Naive thymus-derived CD4-positive, alpha-beta T cell (primary cell): Measurements from ENCODE around the gene ELMO1. TPM values are rescaled to one million over a fixed set of nuclear protein-coding genes. Genes with fewer than 3 reads are reported as not detected.

Source experiments
- ATAC-seq: fragments of 150-1000 bp; cut with Tn5 transposase; 2 replicates; pipeline ENCODE4 v1.10.0; 2021; ENCODE audit warnings: mild to moderate bottlenecking, moderate library complexity
- CTCF ChIA-PET: fragments of 350-600 bp; sonication (Branson Sonifier 250); formaldehyde crosslinking; loops from one replicate; lab custom pipeline; 2021; ENCODE audit warnings: antibody characterized with exemption; lab: Charles Lee
- POLR2A ChIA-PET: fragments of 350-600 bp; sonication (Branson Sonifier 250); formaldehyde crosslinking; loops from one replicate; lab custom pipeline; 2021; ENCODE audit warnings: antibody characterized with exemption, inconsistent platforms; lab: Charles Lee
- DNase-seq, 9 donors: peaks; one replicate each; pipeline versions ENCODE4 v3.0.0 to v3.0.0-alpha.2; 2020 to 2022; ENCODE audit warnings: mixed read lengths in 1 of 9
- H3K27ac ChIP-seq: one replicate; pipeline ENCODE4 v1.7.0; 2013; ENCODE audit warnings: mild to moderate bottlenecking, low read depth, low read length, moderate library complexity
- H3K27me3 ChIP-seq, 2 donors: one replicate each; pipeline ENCODE4 v1.7.0; 2013; ENCODE audit warnings: low read length in 2 of 2, mild to moderate bottlenecking in 2 of 2, moderate library complexity in 2 of 2; ENCODE audit not compliant: control insufficient read depth in 2 of 2, insufficient read depth in 2 of 2
- H3K36me3 ChIP-seq, 3 experiments: 1 replicate in 2 of 3; 2 replicates in 1 of 3; pipeline ENCODE4 v1.7.0; 2013; ENCODE audit warnings: low read length in 3 of 3, mild to moderate bottlenecking in 3 of 3, moderate library complexity in 1 of 3; ENCODE audit not compliant: insufficient read depth in 3 of 3, control insufficient read depth in 2 of 3
- H3K4me1 ChIP-seq, 2 donors: one replicate each; pipeline ENCODE4 v1.7.0; 2013; ENCODE audit warnings: low read length in 2 of 2, mild to moderate bottlenecking in 2 of 2, moderate library complexity in 1 of 2; ENCODE audit not compliant: control insufficient read depth in 2 of 2, insufficient read depth in 2 of 2
- H3K4me3 ChIP-seq: 2 replicates; pipeline ENCODE4 v1.7.0; 2013; ENCODE audit warnings: mild to moderate bottlenecking, low read length
- H3K9me3 ChIP-seq, 3 experiments: 1 replicate in 2 of 3; 2 replicates in 1 of 3; pipeline ENCODE4 v1.7.0; 2013; ENCODE audit warnings: low read length in 3 of 3; ENCODE audit not compliant: control insufficient read depth in 2 of 3
- H3K27ac Mint-ChIP-seq, 9 donors: one replicate each; pipeline ENCODE4 v1.8.0; 2020 to 2022; ENCODE audit warnings: mixed read lengths in 9 of 9, mild to moderate bottlenecking in 8 of 9, moderate library complexity in 5 of 9, inconsistent platforms in 2 of 9
- H3K27me3 Mint-ChIP-seq, 5 donors: one replicate each; pipeline ENCODE4 v1.8.0; 2021 to 2022; ENCODE audit warnings: mixed read lengths in 5 of 5, mild to moderate bottlenecking in 1 of 5
- H3K36me3 Mint-ChIP-seq, 5 donors: one replicate each; pipeline ENCODE4 v1.8.0; 2020 to 2022; ENCODE audit warnings: mixed read lengths in 5 of 5, mild to moderate bottlenecking in 3 of 5, inconsistent platforms in 1 of 5
- H3K4me1 Mint-ChIP-seq, 7 donors: one replicate each; pipeline ENCODE4 v1.8.0; 2020 to 2022; ENCODE audit warnings: mixed read lengths in 7 of 7, mild to moderate bottlenecking in 3 of 7, inconsistent platforms in 1 of 7
- H3K4me3 Mint-ChIP-seq, 10 donors: one replicate each; pipeline ENCODE4 v1.8.0; 2020 to 2022; ENCODE audit warnings: mild to moderate bottlenecking in 10 of 10, mixed read lengths in 10 of 10, moderate library complexity in 6 of 10, inconsistent platforms in 2 of 10
- H3K9me3 Mint-ChIP-seq, 11 donors: one replicate each; pipeline ENCODE4 v1.8.0; 2020 to 2022; ENCODE audit warnings: mixed read lengths in 11 of 11, mild to moderate bottlenecking in 4 of 11, inconsistent platforms in 1 of 11, moderate library complexity in 1 of 11
- intact Hi-C, 2 donors: fragments of 100-400 bp; cut with micrococcal nuclease; formaldehyde crosslinking; loops; one replicate each; pipeline ENCODE4 v1.15.1; 2023
- polyA plus RNA-seq, 2 donors: library from polyadenylated mRNA; unstranded; fragments of 300-500 nt; fragmentation: Illumina TruSeq; gene quantifications; one replicate each; pipeline ENCODE4 v1.2.3, GENCODE V29; 2021
- total RNA-seq, 6 experiments: library from RNA in 5 of 6; stranded (reverse) in 5 of 6; gene quantifications; 1 replicate in 5 of 6; 2 replicates in 1 of 6; pipeline ENCODE4 v1.2.3 and lab custom pipeline; 2021 to 2026

Gene ELMO1
- total and polyA plus RNA-seq, 7 experiments from 2014 or later, result 63.6 to 160 (median 124) TPM

DNA sequence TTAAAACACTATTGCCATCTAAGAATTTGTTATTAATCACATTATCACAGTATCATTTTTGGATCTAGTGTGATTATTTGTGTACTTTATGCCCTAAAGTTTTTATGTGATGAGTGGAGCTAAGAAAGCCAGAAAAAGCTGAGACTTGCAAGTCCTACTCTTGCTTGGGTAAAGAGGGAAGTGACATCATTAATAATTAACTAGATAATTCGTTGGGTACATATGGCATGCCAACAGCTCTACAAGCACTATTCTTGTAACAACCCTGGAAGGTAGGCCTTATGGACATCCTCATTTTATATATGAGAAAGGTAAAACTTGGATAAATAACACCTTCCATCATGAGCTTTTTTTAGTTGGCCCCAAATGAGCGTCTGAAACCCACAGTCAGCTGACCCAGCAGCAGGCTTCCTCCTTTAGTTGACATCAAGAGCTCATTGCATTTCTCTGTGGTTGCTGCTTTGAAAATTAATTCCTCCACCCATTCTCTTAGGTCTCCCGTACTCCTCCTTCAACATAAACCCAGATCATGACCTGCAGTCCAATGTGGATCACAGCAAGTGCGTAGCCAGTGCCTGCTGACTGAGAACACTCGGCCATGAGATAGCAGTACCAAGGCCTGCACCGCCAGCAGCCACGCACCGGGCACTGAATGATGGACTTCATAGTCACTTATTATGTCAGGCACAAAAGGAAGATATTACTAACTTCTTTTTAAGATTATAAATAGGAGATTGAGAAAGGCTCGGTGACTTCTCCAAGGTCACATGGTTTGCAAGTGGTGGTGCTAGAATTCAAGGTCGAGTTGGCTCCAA lies 432.4 kb downstream of the ELMO1 start:
- H3K27ac ChIP-seq, result no peak overlapping the region
- CTCF ChIA-PET, result interaction anchor here (0.9 kb wide), 1 partner anchor 9 kb away, joined by 3 read pairs; no protein-coding TSS in a partner anchor
- DNase-seq (no peak), ATAC-seq (no peak)
- no peak overlapping the region for H3K4me3 ChIP-seq
- no peaks in the 10 kb centered on the region for H3K9me3 ChIP-seq
- H3K4me1 ChIP-seq, result no peaks in the 10 kb centered on the region
- no peaks in the 10 kb centered on the region for H3K27me3 Mint-ChIP-seq
- no peaks in the 10 kb centered on the region for H3K27me3 ChIP-seq
- peaks cover 16 to 70% (median 67%) of the 10 kb centered on the region in 5 donors for H3K36me3 Mint-ChIP-seq
- intact Hi-C loops, result no loop called here
- peaks cover 8 to 32% (median 10%) of the 10 kb centered on the region in 3 experiments for H3K36me3 ChIP-seq
- peaks cover 3 to 36% (median 13%) of the 10 kb centered on the region in 7 donors for H3K4me1 Mint-ChIP-seq
- POLR2A ChIA-PET, result interaction anchor here (1.1 kb wide), 1 partner anchor 14 kb away, joined by 3 read pairs; no protein-coding TSS in a partner anchor
- H3K4me3 Mint-ChIP-seq, result peak overlapping the region in 1 of 10 donors; percentile 20
- peaks cover 0 to 14% (median 0%) of the 10 kb centered on the region in 11 donors for H3K9me3 Mint-ChIP-seq
- peak overlapping the region in 7 of 9 donors; percentile 56 to 82 (median 65) for H3K27ac Mint-ChIP-seq

DNA sequence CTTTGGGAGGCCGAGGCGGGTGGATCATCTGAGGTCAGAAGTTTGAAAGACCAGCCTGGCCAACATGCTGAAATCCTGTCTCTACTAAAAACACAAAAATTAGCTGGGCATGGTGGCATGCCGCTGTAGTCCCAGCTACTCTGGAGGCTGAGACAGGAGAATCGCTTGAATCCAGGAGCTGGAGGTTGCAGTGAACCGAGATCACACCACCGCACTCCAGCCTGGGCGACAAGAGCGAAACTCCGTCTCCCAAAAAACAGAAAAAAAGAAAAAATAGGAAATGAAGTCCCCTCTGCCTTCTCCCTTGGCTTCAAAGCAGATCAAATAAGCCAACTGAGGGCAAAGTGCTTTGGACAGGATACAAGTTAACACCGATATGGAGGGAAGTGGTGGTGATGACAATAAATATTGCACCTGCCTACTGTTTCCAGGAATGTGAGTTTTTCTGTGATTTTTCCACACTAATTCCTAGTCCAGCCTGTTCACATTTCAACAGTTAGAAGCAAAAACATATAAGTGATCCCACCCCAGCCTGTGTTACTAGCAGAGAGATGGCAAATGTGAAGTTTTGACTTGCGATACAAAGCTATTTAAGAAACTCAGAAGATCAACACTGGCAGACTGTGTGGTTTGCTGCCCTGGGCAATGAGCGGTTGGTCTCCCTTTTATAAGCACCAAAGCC lies 433.2 kb downstream of the ELMO1 start:
- Mint-ChIP-seq H3K27ac (peak overlapping the region in 2 of 9 donors; percentile 63 to 81), H3K4me3 (no peak overlapping the region), H3K27me3 (no peaks in the 10 kb centered on the region), H3K9me3 (peaks cover 0 to 14% (median 0%) of the 10 kb centered on the region in 11 donors), H3K4me1 (peaks cover 3 to 32% (median 13%) of the 10 kb centered on the region in 7 donors), H3K36me3 (peaks cover 16 to 71% (median 68%) of the 10 kb centered on the region in 5 donors)
- Histone ChIP-seq H3K36me3 (peaks cover 8 to 36% (median 10%) of the 10 kb centered on the region in 3 experiments), H3K27ac (no peak overlapping the region), H3K4me1 (no peaks in the 10 kb centered on the region), H3K27me3 (no peaks in the 10 kb centered on the region), H3K9me3 (no peaks in the 10 kb centered on the region), H3K4me3 (no peak overlapping the region)
- ATAC-seq (no peak), DNase-seq (no peak)
- intact Hi-C loops, result no loop called here
- CTCF ChIA-PET, result no interaction called here
- POLR2A ChIA-PET, result no interaction called here

GRCh38 chr7:37013771-37014170 lies 434.9 kb downstream of the ELMO1 start:
- intact Hi-C loops, result no loop called here
- Mint-ChIP-seq H3K27me3 (no peaks in the 10 kb centered on the region), H3K36me3 (peaks cover 12 to 74% (median 54%) of the 10 kb centered on the region in 5 donors), H3K4me3 (no peak overlapping the region), H3K9me3 (peaks cover 0 to 8% (median 0%) of the 10 kb centered on the region in 11 donors), H3K4me1 (peaks cover 3 to 30% (median 13%) of the 10 kb centered on the region in 7 donors), H3K27ac (no peak overlapping the region)
- H3K27ac ChIP-seq, result no peak overlapping the region
- H3K4me1 ChIP-seq, result no peaks in the 10 kb centered on the region
- no peaks in the 10 kb centered on the region for H3K9me3 ChIP-seq
- POLR2A ChIA-PET, result no interaction called here
- peaks cover 8 to 49% (median 10%) of the 10 kb centered on the region in 3 experiments for H3K36me3 ChIP-seq
- no peak for ATAC-seq
- CTCF ChIA-PET, result no interaction called here
- H3K4me3 ChIP-seq, result no peak overlapping the region
- no peak for DNase-seq
- no peaks in the 10 kb centered on the region for H3K27me3 ChIP-seq

DNA sequence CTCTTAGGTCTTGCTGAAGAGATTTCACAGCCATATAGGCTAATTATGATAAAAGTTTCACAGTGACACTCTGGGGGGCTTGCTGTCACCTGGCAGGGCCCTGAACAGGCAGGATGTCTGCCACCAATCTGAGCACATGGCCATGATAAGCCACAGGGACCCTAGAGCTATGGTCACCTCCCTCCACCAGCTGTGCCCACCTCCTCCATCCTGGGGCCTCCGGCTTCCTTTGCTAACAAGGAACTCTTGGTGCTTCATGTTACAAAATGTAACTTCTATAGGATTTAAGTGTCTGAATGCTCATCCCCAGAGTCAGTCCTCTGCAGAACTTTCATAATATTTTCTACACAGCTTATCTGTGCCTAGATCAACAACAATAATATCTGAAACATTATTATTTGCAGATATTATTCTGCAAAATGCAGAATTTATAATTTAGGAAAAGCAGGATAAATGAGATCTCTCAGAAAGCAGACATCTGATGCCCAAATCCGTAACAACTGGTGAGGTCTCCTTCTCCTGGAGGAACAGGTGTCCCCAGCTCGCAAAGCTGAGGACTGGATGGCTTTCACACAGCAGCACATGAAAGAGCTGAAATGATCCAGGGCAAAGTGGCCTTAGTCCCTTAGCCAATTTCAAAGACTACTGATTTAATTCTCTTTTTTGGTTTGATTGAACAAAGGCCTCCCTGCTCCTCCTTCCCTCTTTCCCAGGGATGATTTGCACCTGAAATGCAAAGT lies 437.3 kb downstream of the ELMO1 start:
- intact Hi-C loops, result no loop called here
- Histone ChIP-seq H3K9me3 (no peaks in the 10 kb centered on the region), H3K27me3 (no peaks in the 10 kb centered on the region), H3K27ac (no peak overlapping the region), H3K36me3 (peaks cover 8 to 49% (median 10%) of the 10 kb centered on the region in 3 experiments), H3K4me3 (no peak overlapping the region), H3K4me1 (no peaks in the 10 kb centered on the region)
- Mint-ChIP-seq H3K9me3 (no peaks in the 10 kb centered on the region), H3K27ac (peak overlapping the region in 3 of 9 donors; percentile 29 to 47 (median 41)), H3K4me3 (no peak overlapping the region), H3K27me3 (no peaks in the 10 kb centered on the region), H3K4me1 (peaks cover under 1 to 18% (median 3%) of the 10 kb centered on the region in 7 donors), H3K36me3 (peaks cover 12 to 68% (median 53%) of the 10 kb centered on the region in 5 donors)
- no peak for DNase-seq
- ChIA-PET POLR2A (interaction anchor here (0.6 kb wide), 1 partner anchor 282 kb away, joined by 3 read pairs; no protein-coding TSS in a partner anchor), CTCF (no interaction called here)
- no peak for ATAC-seq

- Histone ChIP-seq H3K27me3 (no peaks in the 10 kb centered on the region), H3K36me3 (peaks cover 8 to 44% (median 10%) of the 10 kb centered on the region in 3 experiments), H3K9me3 (no peaks in the 10 kb centered on the region), H3K4me1 (no peaks in the 10 kb centered on the region), H3K4me3 (no peak overlapping the region), H3K27ac (no peak overlapping the region)
- DNase-seq (no peak), ATAC-seq (no peak)
- Mint-ChIP-seq H3K4me3 (no peak overlapping the region), H3K27ac (no peak overlapping the region), H3K9me3 (no peaks in the 10 kb centered on the region), H3K4me1 (peaks cover 0 to 12% (median 0%) of the 10 kb centered on the region in 7 donors), H3K36me3 (peaks cover 15 to 66% (median 57%) of the 10 kb centered on the region in 5 donors), H3K27me3 (no peaks in the 10 kb centered on the region)
- POLR2A ChIA-PET, result no interaction called here
- intact Hi-C loops, result no loop called here
- CTCF ChIA-PET, result interaction anchor here (0.6 to 1.0 kb wide), 3 partner anchors 16 to 42 kb away, joined by 3 to 5 read pairs (median 3); no protein-coding TSS in a partner anchor
These were observed 439.5 kb downstream of the ELMO1 start for GRCh38 chr7:37009125-37009675.

DNA sequence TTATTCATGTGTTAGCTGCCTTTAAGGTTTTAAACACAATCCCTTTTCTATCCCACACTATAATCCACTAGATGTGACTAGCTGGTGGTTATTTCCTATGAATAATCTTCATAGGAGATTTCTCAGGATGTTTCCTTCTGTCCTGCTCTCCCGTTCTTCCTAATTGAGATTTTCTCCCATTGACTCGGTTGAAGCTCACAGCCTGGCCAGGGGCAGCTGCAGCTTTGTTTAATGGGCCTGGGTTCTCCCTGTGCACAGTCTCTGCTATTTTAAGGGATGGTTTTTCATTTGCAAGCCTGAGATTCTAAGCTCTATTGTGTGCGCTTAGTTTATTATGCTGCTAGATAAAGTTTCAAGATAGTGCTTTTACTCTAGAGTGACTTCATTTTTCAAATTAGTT lies 441.0 kb downstream of the ELMO1 start:
- Histone ChIP-seq H3K27ac (no peak overlapping the region), H3K9me3 (no peaks in the 10 kb centered on the region), H3K4me3 (no peak overlapping the region), H3K4me1 (no peaks in the 10 kb centered on the region), H3K27me3 (no peaks in the 10 kb centered on the region), H3K36me3 (peaks cover 0 to 31% (median 8%) of the 10 kb centered on the region in 3 experiments)
- ATAC-seq (no peak), DNase-seq (no peak)
- Mint-ChIP-seq H3K4me1 (peaks cover 0 to 18% (median 4%) of the 10 kb centered on the region in 7 donors), H3K27ac (peak overlapping the region in 1 of 9 donors; percentile 12), H3K9me3 (peaks cover 0 to 5% (median 0%) of the 10 kb centered on the region in 11 donors), H3K4me3 (no peak overlapping the region), H3K27me3 (no peaks in the 10 kb centered on the region), H3K36me3 (peaks cover 12 to 67% (median 57%) of the 10 kb centered on the region in 5 donors)
- ChIA-PET CTCF (interaction anchor here (1.1 kb wide), 1 partner anchor 9 kb away, joined by 3 read pairs; no protein-coding TSS in a partner anchor), POLR2A (no interaction called here)
- intact Hi-C loops, result no loop called here
